Caco-2 (cell line): ENCODE data around the gene TAB3. TPM values are rescaled to one million over a fixed set of nuclear protein-coding genes. Genes with fewer than 3 reads are reported as not detected.
A peak's percentile ranks its signal among the peaks of the same experiment; 100 is the strongest.

ENCODE experiments used
- Bru-seq: library from RNA; stranded (reverse); fragments of 400-500 nt; gene quantifications from one replicate; lab custom pipeline; 2021; lab: Mats Ljungman, UMichigan
- BruChase-seq, 2 experiments: library from RNA; stranded (reverse); fragments of 400-500 nt; gene quantifications; one replicate each; lab custom pipeline; 2021; lab: Mats Ljungman, UMichigan
- BruUV-seq: library from RNA; stranded (reverse); fragments of 400-500 nt; replicated peaks from 2 replicates; lab custom pipeline; 2021; lab: Mats Ljungman, UMichigan
- CTCF ChIA-PET: fragments of 300-600 bp; sonication (Branson Sonifier 250); formaldehyde crosslinking; loops from one replicate; lab custom pipeline; 2022; ENCODE audit warnings: antibody characterized with exemption; lab: Charles Lee
- POLR2A ChIA-PET: fragments of 300-600 bp; sonication (Branson Sonifier 250); formaldehyde crosslinking; loops from one replicate; lab custom pipeline; 2022; ENCODE audit warnings: antibody characterized with exemption; lab: Charles Lee
- DNase-seq, 2 experiments: peaks; one replicate each; pipeline versions ENCODE4 v3.0.0 to v3.0.0-alpha.2; 2020 to 2022
- H3K27me3 ChIP-seq: replicated peaks from 2 replicates; pipeline ENCODE4 v1.6.0; 2011; ENCODE audit warnings: low read length; ENCODE audit not compliant: control insufficient read depth, insufficient read depth
- H3K36me3 ChIP-seq: 2 replicates; pipeline ENCODE4 v1.5.1; 2011; ENCODE audit warnings: low read length; ENCODE audit not compliant: control insufficient read depth, insufficient read depth
- H3K4me1 ChIP-seq: fragments of 250-450 bp; sonication (Bioruptor Pico); 2 replicates; pipeline ENCODE4 v1.5.1; 2020; ENCODE audit warnings: mild to moderate bottlenecking
- H3K4me3 ChIP-seq: 2 replicates; pipeline ENCODE4 v1.5.1; 2011; ENCODE audit warnings: low read depth, mild to moderate bottlenecking, control low read depth, low read length
- H3K9me3 ChIP-seq: fragments of 250-450 bp; sonication (Bioruptor Pico); 2 replicates; pipeline ENCODE4 v1.5.1; 2020; ENCODE audit warnings: mild to moderate bottlenecking, moderate library complexity
- H3K27ac Mint-ChIP-seq: one replicate; pipeline ENCODE4 v1.8.0; 2022; ENCODE audit warnings: mixed read lengths; ENCODE audit not compliant: unreplicated experiment
- H3K27me3 Mint-ChIP-seq: one replicate; pipeline ENCODE4 v1.8.0; 2022; ENCODE audit warnings: mixed read lengths; ENCODE audit not compliant: insufficient read depth, unreplicated experiment
- H3K36me3 Mint-ChIP-seq: one replicate; pipeline ENCODE4 v1.8.0; 2022; ENCODE audit warnings: mild to moderate bottlenecking, mixed read lengths; ENCODE audit not compliant: insufficient read depth, unreplicated experiment
- H3K4me1 Mint-ChIP-seq: one replicate; pipeline ENCODE4 v1.8.0; 2022; ENCODE audit warnings: low read depth, mixed read lengths; ENCODE audit not compliant: unreplicated experiment
- H3K4me3 Mint-ChIP-seq: one replicate; pipeline ENCODE4 v1.8.0; 2022; ENCODE audit warnings: mild to moderate bottlenecking, moderate library complexity, mixed read lengths; ENCODE audit not compliant: unreplicated experiment
- H3K9me3 Mint-ChIP-seq: one replicate; pipeline ENCODE4 v1.8.0; 2022; ENCODE audit warnings: mixed read lengths; ENCODE audit not compliant: unreplicated experiment
- intact Hi-C: fragments of 100-400 bp; cut with micrococcal nuclease; formaldehyde crosslinking; loops from one replicate; pipeline ENCODE4 v1.10.0; 2022; ENCODE audit not compliant: unreplicated experiment
- long read RNA-seq: library from polyadenylated mRNA; stranded (forward); transcript quantifications from one replicate; pipeline ENCODE4 v2.0.0, GENCODE V29; 2022
- total RNA-seq: library from RNA; stranded (reverse); gene quantifications from 2 replicates; pipeline ENCODE4 v1.2.3, GENCODE V29; 2022
- TF ChIP-seq, protein P1 (sequence below), 2 experiments: fragments of 200-600 bp in 1 of 2; IDR thresholded peaks; 1 replicate in 1 of 2; 2 replicates in 1 of 2; pipeline versions ENCODE4 v1.5.1 to v1.8.0; 2011 to 2022; ENCODE audit warnings: antibody characterized with exemption in 1 of 2, control low read depth in 1 of 2, inconsistent platforms in 1 of 2, low read depth in 1 of 2, low read length in 1 of 2, mild to moderate bottlenecking in 1 of 2, moderate library complexity in 1 of 2; ENCODE audit not compliant: insufficient read depth in 1 of 2, severe bottlenecking in 1 of 2, unreplicated experiment in 1 of 2

The TAB3 gene, protein sequence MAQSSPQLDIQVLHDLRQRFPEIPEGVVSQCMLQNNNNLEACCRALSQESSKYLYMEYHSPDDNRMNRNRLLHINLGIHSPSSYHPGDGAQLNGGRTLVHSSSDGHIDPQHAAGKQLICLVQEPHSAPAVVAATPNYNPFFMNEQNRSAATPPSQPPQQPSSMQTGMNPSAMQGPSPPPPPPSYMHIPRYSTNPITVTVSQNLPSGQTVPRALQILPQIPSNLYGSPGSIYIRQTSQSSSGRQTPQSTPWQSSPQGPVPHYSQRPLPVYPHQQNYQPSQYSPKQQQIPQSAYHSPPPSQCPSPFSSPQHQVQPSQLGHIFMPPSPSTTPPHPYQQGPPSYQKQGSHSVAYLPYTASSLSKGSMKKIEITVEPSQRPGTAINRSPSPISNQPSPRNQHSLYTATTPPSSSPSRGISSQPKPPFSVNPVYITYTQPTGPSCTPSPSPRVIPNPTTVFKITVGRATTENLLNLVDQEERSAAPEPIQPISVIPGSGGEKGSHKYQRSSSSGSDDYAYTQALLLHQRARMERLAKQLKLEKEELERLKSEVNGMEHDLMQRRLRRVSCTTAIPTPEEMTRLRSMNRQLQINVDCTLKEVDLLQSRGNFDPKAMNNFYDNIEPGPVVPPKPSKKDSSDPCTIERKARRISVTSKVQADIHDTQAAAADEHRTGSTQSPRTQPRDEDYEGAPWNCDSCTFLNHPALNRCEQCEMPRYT
- total RNA-seq: 14.8 TPM in 2 replicates
- Bru-seq, nascent RNA: percentile 59 among the genes with signal in this experiment
- BruChase-seq, experiment 1, labeled RNA remaining after a 2-hour chase: percentile 61 among the genes with signal in this experiment
- percentile 63 among the genes with signal in this experiment for BruChase-seq, experiment 2, labeled RNA remaining after a 6-hour chase
- long read RNA-seq, partial matches to known transcripts: 1 of 14 reads
- long read RNA-seq, other reads (novel, unspliced or antisense): 13 of 14 reads

DNA sequence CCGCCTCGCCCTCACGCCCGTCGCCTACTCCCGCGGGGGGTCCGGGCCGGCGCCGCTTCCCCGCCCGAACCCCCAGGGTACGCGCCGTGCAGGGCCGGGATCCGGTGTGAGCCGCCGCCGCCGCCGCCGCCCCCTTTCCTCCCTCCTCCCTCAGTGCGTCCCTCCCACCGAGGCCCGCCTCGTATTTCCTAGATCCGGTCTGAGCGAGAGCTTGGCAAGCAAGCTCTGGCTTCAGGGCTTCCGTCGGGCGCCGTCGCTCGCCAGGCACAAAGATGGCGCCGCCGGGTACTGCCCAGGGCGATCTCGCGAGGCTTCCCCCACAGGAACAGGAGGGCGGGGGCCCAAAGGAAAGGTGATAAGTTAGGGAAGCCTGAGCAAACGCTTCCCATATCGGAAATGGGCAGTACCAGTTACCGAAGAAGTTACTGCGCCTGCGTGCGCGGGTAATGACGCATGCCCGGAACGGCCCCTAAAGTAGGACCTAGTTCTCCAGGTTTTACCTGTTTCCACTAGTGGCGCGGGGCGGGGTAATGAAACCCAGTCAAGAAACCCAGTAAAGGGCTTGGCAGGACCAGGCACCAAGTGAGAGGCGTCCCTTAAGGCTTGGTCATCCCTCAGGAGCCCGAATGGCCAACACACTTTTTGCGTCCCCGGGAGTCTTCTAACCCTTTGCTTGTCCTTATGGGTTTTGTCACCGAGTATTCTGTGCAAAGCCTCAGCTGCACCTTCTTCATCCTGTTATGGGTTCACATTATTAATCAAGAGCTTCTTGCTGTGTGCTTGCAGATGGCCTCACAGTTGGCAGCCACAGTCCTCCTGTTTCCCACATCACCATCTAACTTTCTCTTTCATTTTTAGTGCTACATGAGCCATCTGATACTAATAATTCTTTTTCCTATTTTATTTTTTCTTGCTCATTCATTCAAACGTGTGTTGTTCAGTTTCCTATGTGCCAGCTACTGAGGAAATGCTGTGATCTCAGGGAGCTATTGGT lies at the start of gene TAB3:
TAB3 (minus strand) TSS at position 108 of the 994 bp plus-strand sequence. CDS start 29,666 bp downstream, outside the sequence.
- CTCF ChIA-PET: no interaction called here
- intact Hi-C loops: loop anchor here (2.0 kb wide), 2 partner anchors 51 to 141 kb away; no protein-coding TSS in a partner anchor
- H3K9me3 Mint-ChIP-seq: no peaks in the 10 kb centered on the region
- peaks cover 7% of the 10 kb centered on the region for H3K36me3 Mint-ChIP-seq
- peak within 1 kb of the TSS; percentile 80 for H3K27ac Mint-ChIP-seq
- Histone ChIP-seq H3K9me3 (no peaks in the 10 kb centered on the region), H3K4me1 (peaks cover 15% of the 10 kb centered on the region), H3K36me3 (no peaks in the 10 kb centered on the region), H3K27me3 (no peaks in the 10 kb centered on the region), H3K4me3 (peak within 1 kb of the TSS; percentile 82)
- H3K27me3 Mint-ChIP-seq: no peaks in the 10 kb centered on the region
- DNase-seq: peak; percentile 94 to 96
- H3K4me3 Mint-ChIP-seq: peak within 1 kb of the TSS; percentile 95
- TF ChIP-seq, protein P1, sequence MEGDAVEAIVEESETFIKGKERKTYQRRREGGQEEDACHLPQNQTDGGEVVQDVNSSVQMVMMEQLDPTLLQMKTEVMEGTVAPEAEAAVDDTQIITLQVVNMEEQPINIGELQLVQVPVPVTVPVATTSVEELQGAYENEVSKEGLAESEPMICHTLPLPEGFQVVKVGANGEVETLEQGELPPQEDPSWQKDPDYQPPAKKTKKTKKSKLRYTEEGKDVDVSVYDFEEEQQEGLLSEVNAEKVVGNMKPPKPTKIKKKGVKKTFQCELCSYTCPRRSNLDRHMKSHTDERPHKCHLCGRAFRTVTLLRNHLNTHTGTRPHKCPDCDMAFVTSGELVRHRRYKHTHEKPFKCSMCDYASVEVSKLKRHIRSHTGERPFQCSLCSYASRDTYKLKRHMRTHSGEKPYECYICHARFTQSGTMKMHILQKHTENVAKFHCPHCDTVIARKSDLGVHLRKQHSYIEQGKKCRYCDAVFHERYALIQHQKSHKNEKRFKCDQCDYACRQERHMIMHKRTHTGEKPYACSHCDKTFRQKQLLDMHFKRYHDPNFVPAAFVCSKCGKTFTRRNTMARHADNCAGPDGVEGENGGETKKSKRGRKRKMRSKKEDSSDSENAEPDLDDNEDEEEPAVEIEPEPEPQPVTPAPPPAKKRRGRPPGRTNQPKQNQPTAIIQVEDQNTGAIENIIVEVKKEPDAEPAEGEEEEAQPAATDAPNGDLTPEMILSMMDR (IDR thresholded peaks at IDR 0.05; ENCODE audit: insufficient read depth in 1 of 2, low read depth in 1 of 2, low read length in 1 of 2, severe bottlenecking in 1 of 2, unreplicated experiment in 1 of 2): no peak
- TSS peak; percentile 94 for BruUV-seq
- H3K4me1 Mint-ChIP-seq: peaks cover 16% of the 10 kb centered on the region
- POLR2A ChIA-PET: interaction anchor here (0.6 to 1.3 kb wide), 2 partner anchors 43 to 141 kb away, joined by 3 to 5 read pairs; no protein-coding TSS in a partner anchor

DNA sequence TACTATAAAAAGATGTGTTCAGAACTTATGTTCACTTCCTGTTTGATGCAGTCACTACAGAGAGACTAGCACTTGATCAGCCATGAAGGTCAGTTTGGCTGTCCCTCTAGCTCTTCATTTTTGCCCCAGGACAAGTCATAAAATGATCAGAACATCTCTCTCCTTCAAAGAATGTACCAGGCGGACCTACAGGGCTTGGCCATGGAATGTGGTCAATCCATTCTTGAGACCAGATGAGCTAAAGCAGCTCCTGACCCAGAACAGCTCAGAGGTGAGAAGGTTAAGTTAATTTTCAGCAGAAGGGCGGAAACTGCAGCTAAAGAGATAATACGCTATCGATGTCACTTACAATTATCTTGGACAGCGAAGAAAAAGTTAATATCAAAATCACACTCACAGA lies 49.2 kb upstream of the TAB3 start:
- no peaks in the 10 kb centered on the region for H3K27me3 Mint-ChIP-seq
- H3K4me3 Mint-ChIP-seq: no peak overlapping the region
- H3K4me1 Mint-ChIP-seq: peaks cover 19% of the 10 kb centered on the region
- no peaks in the 10 kb centered on the region for H3K9me3 ChIP-seq
- no peaks in the 10 kb centered on the region for H3K36me3 ChIP-seq
- ChIA-PET POLR2A (interaction anchor here (0.7 to 1.0 kb wide), 2 partner anchors 8 to 190 kb away, joined by 3 to 9 read pairs; no protein-coding TSS in a partner anchor), CTCF (interaction anchor here (1.1 kb wide), 1 partner anchor 99 kb away, joined by 6 read pairs; no protein-coding TSS in a partner anchor)
- peaks cover 5% of the 10 kb centered on the region for H3K36me3 Mint-ChIP-seq
- TF ChIP-seq, protein P1 (IDR thresholded peaks at IDR 0.05; ENCODE audit: insufficient read depth in 1 of 2, low read depth in 1 of 2, low read length in 1 of 2, severe bottlenecking in 1 of 2, unreplicated experiment in 1 of 2): no peak
- intact Hi-C loops: no loop called here
- BruUV-seq: no TSS peak
- H3K9me3 Mint-ChIP-seq: no peaks in the 10 kb centered on the region
- H3K4me3 ChIP-seq: no peak overlapping the region
- no peaks in the 10 kb centered on the region for H3K27me3 ChIP-seq
- peak overlapping the region; percentile 70 for H3K27ac Mint-ChIP-seq
- peaks cover 52% of the 10 kb centered on the region for H3K4me1 ChIP-seq
- DNase-seq: peak; percentile 51 to 80
